Right forelimb (tissue), 1 donor: ENCODE data around the gene VAT1L.

Source experiments
- DNase-seq: peaks from one replicate; pipeline ENCODE4 v3.0.0-alpha.2; 2018

Gene VAT1L

GRCh38 chr16:77836801-77837200 lies 48.4 kb downstream of the VAT1L start:
- no peak for DNase-seq

- DNase-seq, result no peak
These were observed 50.4 kb downstream of the VAT1L start for GRCh38 chr16:77838597-77839255.

- no peak for DNase-seq
These were observed 51.7 kb downstream of the VAT1L start for GRCh38 chr16:77840093-77840492.

GRCh38 chr16:77840673-77841501 lies 52.5 kb downstream of the VAT1L start:
- no peak for DNase-seq

GRCh38 chr16:77841502-77841763 lies 53.1 kb downstream of the VAT1L start:
- no peak for DNase-seq

GRCh38 chr16:77842468-77842867 lies 54.1 kb downstream of the VAT1L start:
- DNase-seq, result no peak

- DNase-seq, result no peak
These were observed 55.0 kb downstream of the VAT1L start for GRCh38 chr16:77843405-77843804.

GRCh38 chr16:77844801-77845200 lies 56.4 kb downstream of the VAT1L start:
- no peak for DNase-seq

- DNase-seq, result no peak
These were observed 61.4 kb downstream of the VAT1L start for GRCh38 chr16:77849646-77850258.

GRCh38 chr16:77850636-77851333 lies 62.4 kb downstream of the VAT1L start:
- no peak for DNase-seq

GRCh38 chr16:77853161-77853560 lies 64.8 kb downstream of the VAT1L start:
- DNase-seq, result no peak

GRCh38 chr16:77856438-77857160 lies 68.2 kb downstream of the VAT1L start:
- no peak for DNase-seq

- no peak for DNase-seq
These were observed 69.7 kb downstream of the VAT1L start for GRCh38 chr16:77858060-77858459.

- no peak for DNase-seq
These were observed 71.3 kb downstream of the VAT1L start for GRCh38 chr16:77859493-77860232.

- no peak for DNase-seq
These were observed 72.6 kb downstream of the VAT1L start for GRCh38 chr16:77860953-77861352.

- DNase-seq, result no peak
These were observed 74.9 kb downstream of the VAT1L start for GRCh38 chr16:77863250-77863649.

- no peak for DNase-seq
These were observed 78.4 kb downstream of the VAT1L start for GRCh38 chr16:77866752-77867151.

GRCh38 chr16:77868052-77868451 lies 79.7 kb downstream of the VAT1L start:
- DNase-seq, result no peak

- DNase-seq, result no peak
These were observed 80.1 kb downstream of the VAT1L start for GRCh38 chr16:77868478-77868877.

GRCh38 chr16:77869997-77870813 lies 81.8 kb downstream of the VAT1L start:
- peak; percentile 60 for DNase-seq

GRCh38 chr16:77871932-77872331 lies 83.6 kb downstream of the VAT1L start:
- no peak for DNase-seq
